Peyer's patch (tissue), 4 donors: Measurements from ENCODE around the gene PLEKHH3. TPM values are rescaled to one million over a fixed set of nuclear protein-coding genes. Genes with fewer than 3 reads are reported as not detected.

Experiments used
- DNase-seq, 3 donors: peaks; one replicate each; pipeline ENCODE4 v3.0.0-alpha.2; 2017 to 2019
- H3K27ac ChIP-seq, 4 donors: fragments of 200-600 bp; sonication (generic); one replicate each; pipeline ENCODE4 v1.5.1; 2016 to 2019
- H3K27me3 ChIP-seq, 2 donors: fragments of 200-600 bp; sonication (generic); one replicate each; pipeline ENCODE4 v1.5.1; 2019
- H3K36me3 ChIP-seq, 3 donors: fragments of 200-600 bp; sonication (generic); one replicate each; pipeline ENCODE4 v1.5.1; 2016 to 2019
- H3K4me1 ChIP-seq, 4 donors: fragments of 200-600 bp; sonication (generic); one replicate each; pipeline ENCODE4 v1.5.1; 2016 to 2019
- H3K4me3 ChIP-seq, 4 donors: fragments of 200-600 bp; sonication (generic); 1 replicate in 3 of 4; 2 replicates in 1 of 4; pipeline ENCODE4 v1.5.1; 2016 to 2019; ENCODE audit warnings: mild to moderate bottlenecking in 1 of 4
- H3K9me3 ChIP-seq, 4 donors: fragments of 200-600 bp; sonication (generic); one replicate each; pipeline ENCODE4 v1.5.1; 2016 to 2019; ENCODE audit warnings: mild to moderate bottlenecking in 1 of 4
- CTCF ChIP-seq, 6 experiments: fragments of 450-650 bp in 4 of 6; fragments of 200-600 bp in 2 of 6; sonication (generic) in 1 of 6; IDR thresholded peaks; one replicate each; pipeline ENCODE4 v1.5.1; 2017 to 2019; ENCODE audit warnings: antibody characterized with exemption in 6 of 6, mild to moderate bottlenecking in 3 of 6, moderate library complexity in 1 of 6
- POLR2A ChIP-seq, 2 donors: fragments of 450-650 bp; IDR thresholded peaks; one replicate each; pipeline ENCODE4 v1.5.1; 2017; ENCODE audit warnings: antibody characterized with exemption in 2 of 2, mild to moderate bottlenecking in 2 of 2, moderate library complexity in 2 of 2
- total RNA-seq, 4 donors: library from RNA; depleted of rRNA; stranded (reverse); fragments of >200 nt; gene quantifications; one replicate each; pipeline ENCODE4 v1.1.0, GENCODE V29; 2016

The PLEKHH3 gene
- total RNA-seq, 4 donors from 2014 or later: 3.5 to 14.0 (median 10.8) TPM

GRCh38 chr17:42686520-42687128 lies 9.8 kb upstream of the PLEKHH3 start:
- Histone ChIP-seq H3K4me3 (no peak overlapping the region), H3K27ac (no peak overlapping the region), H3K4me1 (peaks cover 3 to 27% (median 7%) of the 10 kb centered on the region in 4 donors), H3K27me3 (no peaks in the 10 kb centered on the region), H3K9me3 (no peaks in the 10 kb centered on the region), H3K36me3 (no peaks in the 10 kb centered on the region)
- TF ChIP-seq CTCF (IDR thresholded peaks at IDR 0.05): no peak
- no peak for TF ChIP-seq POLR2A (IDR thresholded peaks at IDR 0.05)
- DNase-seq: no peak

GRCh38 chr17:42685831-42686230 lies 9.0 kb upstream of the PLEKHH3 start:
- DNase-seq: no peak
- peaks cover 7 to 27% (median 10%) of the 10 kb centered on the region in 4 donors for H3K4me1 ChIP-seq
- H3K9me3 ChIP-seq: no peaks in the 10 kb centered on the region
- H3K36me3 ChIP-seq: no peaks in the 10 kb centered on the region
- no peak for TF ChIP-seq CTCF (IDR thresholded peaks at IDR 0.05)
- no peak for TF ChIP-seq POLR2A (IDR thresholded peaks at IDR 0.05)
- H3K27me3 ChIP-seq: no peaks in the 10 kb centered on the region
- no peak overlapping the region for H3K4me3 ChIP-seq
- no peak overlapping the region for H3K27ac ChIP-seq

- Histone ChIP-seq H3K27ac (no peak overlapping the region), H3K4me3 (no peak overlapping the region), H3K4me1 (peaks cover 8 to 32% (median 14%) of the 10 kb centered on the region in 4 donors), H3K9me3 (no peaks in the 10 kb centered on the region), H3K27me3 (no peaks in the 10 kb centered on the region), H3K36me3 (no peaks in the 10 kb centered on the region)
- no peak for TF ChIP-seq POLR2A (IDR thresholded peaks at IDR 0.05)
- no peak for TF ChIP-seq CTCF (IDR thresholded peaks at IDR 0.05)
- DNase-seq: no peak
Observed at GRCh38 chr17:42684929-42685556, 8.2 kb upstream of the PLEKHH3 start.

GRCh38 chr17:42683407-42684034 lies 6.7 kb upstream of the PLEKHH3 start:
- TF ChIP-seq CTCF (IDR thresholded peaks at IDR 0.05) (no peak), POLR2A (IDR thresholded peaks at IDR 0.05) (no peak)
- no peak for DNase-seq
- no peaks in the 10 kb centered on the region for H3K27me3 ChIP-seq
- peak overlapping the region in 2 of 4 donors; percentile 3 to 41 for H3K4me3 ChIP-seq
- H3K9me3 ChIP-seq: no peaks in the 10 kb centered on the region
- peak overlapping the region in 2 of 4 donors; percentile 49 to 53 for H3K27ac ChIP-seq
- H3K4me1 ChIP-seq: peaks cover 8 to 47% (median 27%) of the 10 kb centered on the region in 4 donors
- H3K36me3 ChIP-seq: no peaks in the 10 kb centered on the region

GRCh38 chr17:42682722-42683403 lies 6.1 kb upstream of the PLEKHH3 start:
- Histone ChIP-seq H3K27ac (peak overlapping the region in 3 of 4 donors; percentile 34 to 53 (median 49)), H3K9me3 (no peaks in the 10 kb centered on the region), H3K36me3 (no peaks in the 10 kb centered on the region), H3K27me3 (no peaks in the 10 kb centered on the region), H3K4me3 (peak overlapping the region; percentile 26 to 44 (median 42)), H3K4me1 (peaks cover 8 to 49% (median 27%) of the 10 kb centered on the region in 4 donors)
- no peak for TF ChIP-seq CTCF (IDR thresholded peaks at IDR 0.05)
- no peak for TF ChIP-seq POLR2A (IDR thresholded peaks at IDR 0.05)
- DNase-seq: peak in 1 of 3 donors; percentile 43
